K562 (cell line): Measurements from ENCODE around the gene KCNK1. TPM values are rescaled to one million over a fixed set of nuclear protein-coding genes. Genes with fewer than 3 reads are reported as not detected.

Experiments used
- CBX5 ChIP-seq: IDR thresholded peaks from 2 replicates; pipeline ENCODE4 v1.6.1; 2014; ENCODE audit warnings: low read depth, borderline replicate concordance
- MAFF ChIP-seq: IDR thresholded peaks from 2 replicates; pipeline ENCODE4 v1.6.1; 2012; ENCODE audit warnings: low read length, improper control_type of control experiment
- NFATC3 ChIP-seq: fragments of 450-650 bp; IDR thresholded peaks from 2 replicates; pipeline ENCODE4 v1.6.1; 2017; ENCODE audit warnings: mild to moderate bottlenecking
- SMARCA5 ChIP-seq: fragments of 450-650 bp; IDR thresholded peaks from 2 replicates; pipeline ENCODE4 v1.6.1; 2016
- ZBTB1 ChIP-seq: sonication (generic); formaldehyde crosslinking; IDR thresholded peaks from 2 replicates; pipeline ENCODE4 v1.8.1; 2023; ENCODE audit warnings: missing genetic modification reagents, low read depth, mild to moderate bottlenecking, borderline replicate concordance
- ZC3H4 ChIP-seq: sonication (generic); formaldehyde crosslinking; IDR thresholded peaks from 2 replicates; pipeline ENCODE4 v1.9.0; 2021; ENCODE audit warnings: missing genetic modification reagents, borderline replicate concordance
- ZKSCAN1 ChIP-seq: fragments of 150-350 bp; IDR thresholded peaks from 2 replicates; pipeline ENCODE4 v1.6.1; 2016; ENCODE audit warnings: low read depth, low read length
- polyA plus RNA-seq, 8 experiments: library from polyadenylated mRNA; depleted of rRNA in 4 of 8; stranded (reverse) in 5 of 8; unstranded in 3 of 8; fragments of >200 nt; fragmentation: Nextera tagmentation in 2 of 8; fragmentation: Illumina TruSeq in 1 of 8; extraction: Ambion mirVana in 2 of 8; extraction: Trizol in 1 of 8; gene quantifications; 2 replicates each; pipeline versions ENCODE4 v1.2.1 to v1.2.3, GENCODE V29; 2011 to 2014; ENCODE audit warnings: inconsistent platforms in 1 of 8, missing spikeins in 1 of 8
- total RNA-seq, 7 experiments: library from RNA; depleted of rRNA in 6 of 7; stranded (reverse); fragments of >200 nt in 6 of 7; fragmentation: Illumina TruSeq in 2 of 7; extraction: Trizol in 2 of 7; gene quantifications; 2 replicates each; pipeline versions ENCODE4 v1.2.1 to v1.2.3, GENCODE V29; 2011 to 2021; ENCODE audit warnings: low replicate concordance in 1 of 7
- TF ChIP-seq, protein P1 (sequence below), 2 experiments: fragments of 450-650 bp in 1 of 2; IDR thresholded peaks; 2 replicates each; pipeline ENCODE4 v1.6.1; 2011 to 2017; ENCODE audit warnings: low read depth in 2 of 2, antibody characterized with exemption in 1 of 2, borderline replicate concordance in 1 of 2, low read length in 1 of 2, mild to moderate bottlenecking in 1 of 2, mixed read lengths in 1 of 2; ENCODE audit not compliant: control insufficient read depth in 1 of 2
- TF ChIP-seq, protein P2 (sequence below): fragments of 250-450 bp; sonication (Bioruptor Pico); IDR thresholded peaks from 2 replicates; pipeline ENCODE4 v1.5.1; 2021; ENCODE audit warnings: mild to moderate bottlenecking

KCNK1 gene
- total and polyA plus RNA-seq, 9 of the 15 experiments (the other 6 are each of a cell fraction or from before 2014, with no cell fraction given), result 3.1 to 22.7 (median 6.0) TPM

- TF ChIP-seq, protein P1, sequence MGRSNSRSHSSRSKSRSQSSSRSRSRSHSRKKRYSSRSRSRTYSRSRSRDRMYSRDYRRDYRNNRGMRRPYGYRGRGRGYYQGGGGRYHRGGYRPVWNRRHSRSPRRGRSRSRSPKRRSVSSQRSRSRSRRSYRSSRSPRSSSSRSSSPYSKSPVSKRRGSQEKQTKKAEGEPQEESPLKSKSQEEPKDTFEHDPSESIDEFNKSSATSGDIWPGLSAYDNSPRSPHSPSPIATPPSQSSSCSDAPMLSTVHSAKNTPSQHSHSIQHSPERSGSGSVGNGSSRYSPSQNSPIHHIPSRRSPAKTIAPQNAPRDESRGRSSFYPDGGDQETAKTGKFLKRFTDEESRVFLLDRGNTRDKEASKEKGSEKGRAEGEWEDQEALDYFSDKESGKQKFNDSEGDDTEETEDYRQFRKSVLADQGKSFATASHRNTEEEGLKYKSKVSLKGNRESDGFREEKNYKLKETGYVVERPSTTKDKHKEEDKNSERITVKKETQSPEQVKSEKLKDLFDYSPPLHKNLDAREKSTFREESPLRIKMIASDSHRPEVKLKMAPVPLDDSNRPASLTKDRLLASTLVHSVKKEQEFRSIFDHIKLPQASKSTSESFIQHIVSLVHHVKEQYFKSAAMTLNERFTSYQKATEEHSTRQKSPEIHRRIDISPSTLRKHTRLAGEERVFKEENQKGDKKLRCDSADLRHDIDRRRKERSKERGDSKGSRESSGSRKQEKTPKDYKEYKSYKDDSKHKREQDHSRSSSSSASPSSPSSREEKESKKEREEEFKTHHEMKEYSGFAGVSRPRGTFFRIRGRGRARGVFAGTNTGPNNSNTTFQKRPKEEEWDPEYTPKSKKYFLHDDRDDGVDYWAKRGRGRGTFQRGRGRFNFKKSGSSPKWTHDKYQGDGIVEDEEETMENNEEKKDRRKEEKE (IDR thresholded peaks at IDR 0.05; ENCODE audit: borderline replicate concordance in 1 of 2, control insufficient read depth in 1 of 2, low read depth in 2 of 2, low read length in 1 of 2), result no peak
- TF ChIP-seq ZBTB1 (CRISPR knock-in tag), result no peak
- no peak for TF ChIP-seq NFATC3
- no peak for TF ChIP-seq ZC3H4
- TF ChIP-seq, protein P2, sequence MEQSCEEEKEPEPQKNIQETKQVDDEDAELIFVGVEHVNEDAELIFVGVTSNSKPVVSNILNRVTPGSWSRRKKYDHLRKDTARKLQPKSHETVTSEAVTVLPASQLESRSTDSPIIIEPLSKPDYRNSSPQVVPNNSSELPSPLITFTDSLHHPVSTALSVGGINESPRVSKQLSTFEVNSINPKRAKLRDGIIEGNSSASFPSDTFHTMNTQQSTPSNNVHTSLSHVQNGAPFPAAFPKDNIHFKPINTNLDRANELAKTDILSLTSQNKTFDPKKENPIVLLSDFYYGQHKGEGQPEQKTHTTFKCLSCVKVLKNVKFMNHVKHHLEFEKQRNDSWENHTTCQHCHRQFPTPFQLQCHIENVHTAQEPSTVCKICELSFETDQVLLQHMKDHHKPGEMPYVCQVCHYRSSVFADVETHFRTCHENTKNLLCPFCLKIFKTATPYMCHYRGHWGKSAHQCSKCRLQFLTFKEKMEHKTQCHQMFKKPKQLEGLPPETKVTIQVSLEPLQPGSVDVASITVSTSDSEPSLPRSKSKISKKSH (CRISPR knock-in tag), result no peak
- TF ChIP-seq ZKSCAN1, result no peak
- no peak for TF ChIP-seq CBX5
- TF ChIP-seq MAFF, result no peak
- no peak for TF ChIP-seq SMARCA5
Observed at GRCh38 chr1:233661376-233662159, 47.7 kb downstream of the KCNK1 start (continued).
